Endometrial microvascular endothelial cells (primary cell): ENCODE results near the gene THBS2. TPM values are rescaled to one million over a fixed set of nuclear protein-coding genes. Genes with fewer than 3 reads are reported as not detected.

Experiments
- in situ Hi-C: cut with HindIII; loops from 2 replicates; pipeline ENCODE4 v1.10.0; 2017; ENCODE audit warnings: low sequenced_read_pairs, low pct_unique_long_range_greater_than_20kb; ENCODE audit errors: inconsistent ontology term
- total RNA-seq: library from RNA; depleted of rRNA; stranded (reverse); fragments of >200 nt; gene quantifications from one replicate; pipeline ENCODE4 v1.2.3, GENCODE V29; 2015; ENCODE audit errors: inconsistent ontology term

The THBS2 gene
- total RNA-seq, 1 donor from 2014 or later, result 4.4 TPM

DNA sequence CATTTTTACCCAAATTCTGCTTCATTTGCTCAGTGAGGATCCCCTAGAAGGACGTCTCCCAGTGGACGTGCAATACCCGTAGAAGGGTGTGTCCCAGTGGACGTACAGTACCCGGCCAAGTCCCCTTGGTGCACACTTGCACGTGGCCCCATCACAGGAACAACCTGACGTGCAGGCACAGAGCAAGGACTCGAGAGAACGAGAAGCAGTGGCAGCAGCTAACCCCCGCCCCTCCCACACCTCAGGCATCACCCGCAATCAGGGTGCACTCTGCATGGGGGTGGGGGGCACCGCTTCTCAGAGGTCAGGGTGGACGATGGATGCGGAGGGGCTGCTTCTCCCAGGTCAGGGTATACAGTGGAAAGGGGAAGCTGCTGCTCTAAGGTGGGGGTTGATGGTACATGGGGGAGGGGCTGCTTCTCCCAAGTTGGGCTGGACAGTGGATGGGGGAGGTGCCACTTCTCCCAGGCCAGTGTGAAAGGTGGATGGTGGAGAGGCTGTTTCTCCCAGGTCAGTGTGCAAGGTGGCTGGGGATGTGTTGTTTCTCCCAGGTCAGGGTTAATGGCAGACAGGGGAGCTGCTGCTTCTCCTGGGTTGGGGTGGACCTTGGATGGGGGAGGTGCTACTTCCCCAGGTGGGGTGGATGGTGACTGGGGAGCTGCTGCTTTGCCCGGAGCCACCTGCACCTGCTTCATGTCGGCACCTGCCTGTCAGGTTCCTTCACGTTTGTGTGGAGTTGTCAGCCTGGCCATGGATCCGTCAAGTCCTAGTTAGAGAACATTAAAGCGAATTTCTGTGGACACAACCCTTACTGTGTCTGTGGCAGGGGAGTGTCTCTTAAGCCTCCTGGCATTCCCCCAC lies 1.0 kb upstream of the THBS2 start:
- in situ Hi-C loops, result no loop called here

DNA sequence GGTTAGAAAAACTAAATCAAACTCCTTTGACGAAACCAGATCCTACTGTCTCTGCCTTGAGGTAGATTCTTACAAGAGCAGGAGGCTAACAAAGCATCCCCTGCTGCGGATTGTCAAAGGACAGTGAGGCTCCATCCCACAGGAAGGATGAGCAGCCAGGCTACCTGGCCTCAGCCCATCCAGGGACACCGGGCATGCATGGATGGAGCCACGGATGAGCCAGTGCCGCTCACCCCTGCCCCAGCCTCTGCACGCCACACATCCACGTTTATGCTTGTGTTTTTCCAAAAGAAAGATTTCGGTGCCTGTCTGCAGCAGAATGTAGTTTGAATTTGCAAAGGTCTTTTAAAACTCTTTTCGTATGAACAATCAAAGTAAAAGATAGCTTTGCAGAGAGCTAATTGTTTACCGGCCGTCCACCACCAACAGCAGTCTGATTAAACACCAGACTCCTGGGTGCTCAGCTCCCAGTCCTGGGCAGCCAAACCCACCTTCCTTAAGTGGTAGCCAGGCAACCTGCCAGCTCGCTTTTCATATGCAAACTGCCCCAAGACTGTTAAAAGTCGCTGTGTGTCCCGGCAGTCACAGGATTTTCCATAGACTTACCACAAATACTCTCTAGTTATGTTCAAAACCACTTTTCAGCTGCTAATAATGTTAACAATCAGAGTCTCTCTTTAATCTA lies 999 bp downstream of the THBS2 start:
- in situ Hi-C loops, result no loop called here

GRCh38 chr6:169251822-169252504 lies 1.7 kb downstream of the THBS2 start:
- in situ Hi-C loops, result no loop called here

GRCh38 chr6:169251371-169251802 lies 2.3 kb downstream of the THBS2 start:
- in situ Hi-C loops, result no loop called here

DNA sequence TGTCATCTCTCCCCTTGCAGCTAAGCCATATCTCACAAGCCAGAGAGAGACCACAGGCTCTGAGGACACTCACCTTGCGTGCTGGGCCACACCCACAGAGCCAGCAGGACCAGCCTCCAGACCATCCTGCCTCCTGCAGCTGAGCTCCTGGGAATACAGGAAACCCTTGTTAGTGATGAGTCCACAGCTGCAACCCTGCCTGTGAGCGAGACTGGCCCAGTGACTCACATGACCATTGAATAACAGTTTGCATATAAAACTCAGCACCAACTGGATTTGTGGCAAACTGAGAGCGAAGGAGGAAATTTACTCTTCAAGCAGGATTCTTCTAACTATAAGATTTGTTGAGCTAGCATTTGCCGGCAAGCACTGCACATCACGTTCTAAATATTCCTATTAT lies 3.0 kb downstream of the THBS2 start:
- in situ Hi-C loops, result no loop called here

DNA sequence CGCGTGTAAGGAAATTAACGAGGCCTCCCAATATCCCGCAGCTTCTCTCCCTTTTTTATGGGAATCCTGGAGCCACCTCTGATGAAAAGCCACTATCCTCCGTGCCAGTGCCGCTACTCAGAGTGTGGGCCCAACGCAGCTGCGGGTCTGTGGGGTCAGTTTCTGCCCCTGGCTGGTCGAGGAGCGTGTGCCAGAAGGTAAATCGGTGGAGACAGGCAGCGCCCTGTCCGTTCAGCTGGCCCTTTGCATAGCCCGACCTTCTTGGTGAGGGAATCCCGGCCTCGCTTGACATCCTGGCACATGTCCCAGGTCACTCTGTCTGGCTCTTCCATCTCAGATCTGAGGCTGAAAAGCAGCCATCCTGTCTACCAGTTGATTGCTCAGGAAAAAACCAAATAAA lies 4.6 kb downstream of the THBS2 start:
- in situ Hi-C loops, result no loop called here

DNA sequence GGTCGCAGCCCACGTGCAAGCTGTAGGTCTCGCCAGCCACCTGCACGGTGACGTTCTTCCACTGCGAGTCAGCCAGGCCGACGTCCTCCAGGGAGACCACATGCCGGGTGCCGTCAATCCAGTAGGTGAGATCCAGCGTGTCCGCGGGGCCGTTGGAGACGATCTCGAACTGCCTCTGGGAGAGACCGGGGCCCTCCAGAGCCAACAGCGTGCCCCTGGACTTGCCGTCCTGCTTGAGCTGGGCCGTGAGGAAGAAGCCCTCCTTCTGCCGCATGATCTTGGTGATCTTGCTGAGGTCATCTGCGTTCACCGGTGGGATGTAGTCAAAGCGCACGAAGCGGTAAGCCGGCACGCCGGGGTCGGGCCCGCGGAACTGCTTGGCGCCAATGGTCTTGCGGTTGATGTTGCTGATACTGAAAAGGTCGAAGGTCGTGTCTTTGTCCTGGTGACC lies 5.1 kb downstream of the THBS2 start:
- in situ Hi-C loops, result no loop called here

DNA sequence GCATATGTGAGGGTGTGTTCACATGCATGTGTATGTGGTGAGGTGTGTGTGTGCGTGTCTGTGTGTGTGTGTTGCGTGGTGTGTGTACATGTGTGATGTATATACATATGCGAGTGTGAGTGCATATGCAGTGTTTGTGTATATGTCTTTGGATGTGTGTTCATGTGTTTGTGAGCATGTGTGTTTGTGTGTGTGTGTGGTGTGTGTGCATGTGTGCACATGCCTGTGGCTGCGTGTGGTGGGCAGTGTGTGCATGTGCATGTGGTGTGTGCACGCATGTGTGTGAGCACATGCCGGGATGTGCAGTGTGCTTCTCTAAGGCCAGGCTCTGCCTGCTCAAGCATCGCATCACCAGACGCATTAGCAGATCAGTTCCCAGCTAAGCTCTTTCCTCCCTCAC lies 5.7 kb downstream of the THBS2 start:
- in situ Hi-C loops, result no loop called here

DNA sequence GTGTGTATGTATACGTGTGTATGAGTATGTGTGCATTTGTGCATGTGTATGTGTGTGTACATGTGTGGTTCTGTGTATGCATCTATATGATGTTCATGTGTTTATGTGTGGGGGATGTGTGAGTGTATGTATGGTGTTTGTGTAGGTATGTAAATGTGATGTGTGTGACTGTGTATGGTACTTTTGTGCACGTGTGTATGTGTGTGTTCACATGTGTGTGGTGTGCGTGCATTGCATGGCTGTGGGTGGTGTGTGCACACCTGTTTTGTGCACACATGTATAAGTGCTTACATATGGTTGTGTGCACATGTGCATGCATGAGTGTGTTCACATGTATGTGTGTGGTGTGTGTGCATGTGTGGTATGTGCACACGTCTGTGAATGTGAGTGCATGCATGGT lies 6.2 kb downstream of the THBS2 start:
- in situ Hi-C loops, result no loop called here

- in situ Hi-C loops, result no loop called here
Observed at GRCh38 chr6:169246445-169246844, 7.2 kb downstream of the THBS2 start.

DNA sequence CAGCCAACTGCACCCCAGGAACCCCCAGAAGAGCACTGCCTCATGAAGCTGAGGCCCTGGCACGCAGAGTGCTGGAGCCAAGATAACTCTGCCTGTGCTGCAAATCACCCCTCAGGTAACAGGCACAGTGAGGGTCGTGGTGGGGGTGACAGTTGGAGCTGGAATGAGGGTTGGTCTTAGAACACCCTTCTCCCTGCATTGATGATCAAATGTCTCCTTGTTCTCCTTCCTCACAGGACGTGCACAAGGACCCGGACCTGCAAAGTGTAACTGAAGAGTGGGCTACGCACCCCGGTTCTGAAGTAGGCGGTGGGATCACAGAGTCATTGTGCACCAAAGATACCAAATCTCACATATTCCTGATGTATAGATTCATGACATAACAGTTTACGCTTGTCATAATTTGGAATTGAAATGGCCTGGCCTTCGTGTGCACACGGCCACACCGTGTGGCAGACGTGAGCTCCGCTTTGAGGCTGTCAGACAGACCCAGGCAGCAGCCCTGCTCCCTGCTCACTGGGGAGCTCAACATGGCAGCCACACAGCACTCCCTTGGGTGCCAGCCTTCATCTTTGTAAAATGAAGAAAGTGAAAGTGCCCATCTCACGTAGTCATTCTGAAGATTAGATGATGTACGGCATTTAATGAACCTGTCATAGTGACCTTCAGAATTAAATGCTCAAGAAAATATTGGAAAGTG lies 8.8 kb downstream of the THBS2 start:
- in situ Hi-C loops, result no loop called here

- in situ Hi-C loops, result no loop called here
Observed at GRCh38 chr6:169243661-169244060, 10.0 kb downstream of the THBS2 start.

GRCh38 chr6:169243186-169243585 lies 10.5 kb downstream of the THBS2 start:
- in situ Hi-C loops, result no loop called here

DNA sequence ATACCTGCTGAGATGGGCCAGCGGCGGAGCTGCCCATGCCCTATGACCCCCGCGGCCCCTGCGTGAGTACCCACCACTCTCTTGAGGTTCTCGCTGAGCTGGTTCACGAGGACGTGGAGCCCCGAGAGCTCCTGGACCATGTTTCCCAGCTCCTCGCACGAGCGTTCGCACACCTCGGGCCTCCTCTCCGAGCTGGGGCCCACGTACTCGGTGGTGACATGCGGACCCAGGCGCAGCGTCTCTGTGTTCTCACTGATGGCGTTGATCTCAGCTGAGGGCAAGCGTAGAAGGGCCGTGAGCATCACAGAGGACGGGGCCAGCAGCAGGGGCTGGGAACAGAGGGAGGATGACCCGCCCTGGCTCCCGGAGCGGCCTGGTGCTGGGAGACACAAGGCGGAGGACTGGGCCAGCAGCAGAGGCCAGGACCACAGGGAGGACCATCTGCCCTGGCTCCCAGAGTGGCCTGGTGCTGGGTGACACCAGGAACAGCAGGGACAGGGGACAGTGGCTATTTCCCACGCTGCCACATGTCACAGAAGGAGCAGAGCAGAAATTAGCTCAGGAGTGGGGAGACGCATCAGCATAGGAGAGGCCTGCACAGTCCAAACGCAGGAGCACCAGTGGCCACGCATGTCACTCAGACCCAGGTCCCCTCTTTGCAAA lies 11.8 kb downstream of the THBS2 start:
- in situ Hi-C loops, result no loop called here

DNA sequence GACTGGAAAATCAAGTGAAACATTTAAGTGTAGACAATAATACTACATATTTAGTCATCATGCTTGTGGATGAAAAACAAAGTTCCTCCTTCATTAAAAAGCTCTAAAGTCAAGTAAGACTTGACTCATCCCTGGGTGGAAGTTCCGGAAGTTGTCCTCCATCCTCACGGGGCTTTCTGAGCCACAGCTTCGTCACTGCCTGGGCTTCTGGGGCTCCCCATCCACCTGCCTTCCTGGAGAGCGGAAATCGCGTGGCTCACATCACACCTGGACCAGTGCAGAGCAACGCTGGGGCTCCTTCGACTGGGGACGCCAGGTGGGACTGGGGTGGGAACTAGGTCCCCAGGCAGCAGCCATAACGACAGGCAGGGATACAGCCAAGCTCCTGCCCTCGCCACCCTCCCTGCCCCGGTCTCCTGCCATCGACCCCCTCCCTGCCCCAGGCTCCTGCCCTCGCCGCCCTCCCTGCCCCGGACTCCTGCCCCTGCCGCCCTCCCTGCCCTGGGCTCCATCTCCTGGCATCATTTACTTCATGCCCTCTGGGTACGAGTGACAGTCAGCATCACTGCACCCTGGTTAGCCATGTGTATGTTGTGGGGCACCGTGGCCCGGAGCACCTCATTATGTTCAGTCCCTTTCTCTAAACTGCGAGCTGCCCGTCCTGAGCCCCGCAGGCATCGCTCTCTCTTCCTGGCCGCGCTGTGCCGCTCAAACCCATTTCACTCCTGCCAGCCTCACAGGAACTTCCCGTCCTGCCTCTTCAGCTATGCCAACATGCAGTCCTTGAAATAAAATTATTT lies 12.9 kb downstream of the THBS2 start:
- in situ Hi-C loops, result no loop called here

DNA sequence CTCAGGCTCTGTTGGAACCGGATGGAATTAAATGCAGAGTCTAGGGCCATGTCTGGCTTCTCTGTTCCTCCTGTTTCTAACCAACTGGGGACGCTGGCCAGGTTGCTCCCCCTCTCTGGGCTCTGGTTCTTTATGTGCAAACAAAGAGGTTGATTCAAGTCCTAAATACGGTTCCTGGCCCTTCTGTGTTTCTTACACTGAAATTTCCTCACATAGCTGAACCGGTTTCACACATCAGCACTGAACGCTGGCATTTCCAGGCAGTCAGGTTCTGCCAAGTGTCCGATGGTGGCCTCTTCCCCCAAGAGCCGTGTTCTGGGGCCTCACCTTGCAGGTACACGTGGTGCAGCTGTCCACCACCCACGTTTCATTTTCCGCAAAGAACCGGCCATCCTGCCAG lies 13.5 kb downstream of the THBS2 start:
- in situ Hi-C loops, result no loop called here

DNA sequence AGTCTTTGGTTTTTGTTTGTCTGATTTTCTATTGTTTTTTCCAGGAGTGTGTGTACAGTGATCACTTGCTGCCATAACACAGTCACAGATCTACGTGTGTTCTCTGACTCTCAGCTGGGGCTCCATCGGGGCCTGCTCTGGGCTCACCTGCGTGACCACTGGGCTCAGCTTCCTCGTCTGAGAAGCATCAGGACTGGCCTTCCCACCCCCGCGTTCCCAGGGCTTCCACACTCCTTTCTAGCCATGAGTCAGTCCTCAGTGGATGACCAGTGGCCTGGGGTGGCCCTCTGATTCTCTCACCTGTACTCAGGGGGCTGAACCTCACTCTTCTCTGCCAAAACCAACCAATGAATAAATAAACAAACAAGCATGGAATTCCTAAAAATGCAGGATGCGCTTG lies 14.5 kb downstream of the THBS2 start:
- in situ Hi-C loops, result no loop called here

DNA sequence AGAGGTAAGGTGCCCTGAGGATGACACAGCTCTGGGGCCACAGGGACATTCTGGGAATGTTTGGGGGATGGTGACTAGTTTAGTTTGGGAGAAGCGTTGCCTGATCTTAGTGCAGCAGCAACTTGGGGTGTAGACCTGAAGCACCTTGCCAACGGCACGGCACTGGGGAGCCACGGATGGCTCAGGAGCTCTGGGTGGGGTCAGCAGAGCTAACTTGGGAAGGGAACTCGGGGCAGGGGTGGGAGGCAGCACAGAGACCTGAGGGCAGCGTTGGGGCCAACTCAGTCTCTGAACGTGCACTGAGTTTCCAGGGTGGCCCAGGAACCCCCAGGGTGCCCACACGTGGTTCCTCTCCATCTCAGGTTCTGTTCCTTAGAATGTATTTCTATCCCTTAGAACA lies 14.9 kb downstream of the THBS2 start:
- in situ Hi-C loops, result no loop called here
